HG03280 (cell line): ENCODE data around the gene SLC12A7.
"Not testable (repeated sequence)": the region's sequence is repeated elsewhere in the genome, so short reads cannot be mapped to it uniquely, and the experiment has no call there.

Source experiments
- ATAC-seq: cut with Tn5 transposase; IDR thresholded peaks from one replicate; pipeline ENCODE4 v1.9.1; 2021; ENCODE audit warnings: mild to moderate bottlenecking, moderate library complexity; ENCODE audit not compliant: unreplicated experiment

The SLC12A7 gene

DNA sequence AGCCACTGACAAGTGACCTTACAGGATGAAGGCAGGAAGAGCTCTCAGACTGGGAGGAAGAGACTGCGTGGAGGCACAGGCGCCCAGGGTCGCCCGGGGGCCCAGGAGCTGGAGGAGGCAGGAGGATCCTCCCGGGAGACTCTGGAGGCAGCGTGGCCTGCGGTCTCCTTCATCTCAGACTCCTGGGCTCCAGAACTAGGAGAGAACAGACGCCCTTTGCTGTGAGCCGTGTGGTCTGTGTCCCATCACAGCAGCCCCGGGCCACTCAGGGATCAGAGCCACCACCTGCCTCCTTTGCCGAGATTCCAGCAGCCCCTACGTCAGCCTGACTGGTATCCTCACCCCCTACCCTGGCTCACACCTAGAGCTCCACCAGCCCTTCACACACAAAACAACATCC lies 45.2 kb downstream of the SLC12A7 start:
- ATAC-seq: no peak

- no peak for ATAC-seq
These were observed 45.8 kb downstream of the SLC12A7 start for GRCh38 chr5:1065891-1066650.

GRCh38 chr5:1065143-1065750 lies 46.6 kb downstream of the SLC12A7 start:
- ATAC-seq: no peak

DNA sequence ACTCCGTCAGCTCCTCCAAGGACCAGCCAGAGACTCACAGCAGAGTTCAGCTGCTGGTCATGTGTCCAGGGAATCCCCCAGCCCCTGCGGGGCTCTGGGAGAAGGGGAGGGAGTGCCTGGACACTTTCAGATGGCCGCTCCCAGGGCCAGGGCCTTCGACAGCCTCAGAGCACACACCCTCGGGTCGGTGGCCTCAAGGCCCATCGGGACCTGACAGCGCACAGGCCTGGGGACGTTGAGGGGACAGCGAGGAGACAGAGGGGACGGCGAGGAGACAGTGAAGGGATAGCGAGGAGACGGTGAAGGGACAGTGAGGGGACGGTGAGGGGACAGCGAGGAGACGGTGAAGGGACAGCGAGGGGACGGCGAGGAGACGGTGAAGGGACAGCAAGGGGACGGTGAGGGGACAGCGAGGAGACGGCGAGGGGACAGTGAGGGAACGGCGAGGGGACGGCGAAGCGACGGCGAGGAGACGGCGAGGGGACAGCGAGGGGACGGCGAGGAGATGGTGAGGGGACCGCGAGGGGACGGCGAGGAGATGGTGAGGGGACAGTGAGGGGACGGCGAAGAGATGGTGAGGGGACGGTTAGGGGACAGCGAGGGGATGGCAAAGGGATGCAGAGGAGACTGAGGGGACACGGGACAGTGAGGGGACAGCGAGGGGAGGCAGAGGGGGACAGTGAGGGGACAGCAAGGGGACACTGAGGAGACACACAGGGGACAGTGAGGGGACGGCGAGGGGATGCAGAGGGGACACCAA lies 47.3 kb downstream of the SLC12A7 start:
- ATAC-seq: no peak

- no peak for ATAC-seq
These were observed 48.0 kb downstream of the SLC12A7 start for GRCh38 chr5:1063661-1064382.

- no peak for ATAC-seq
These were observed 48.9 kb downstream of the SLC12A7 start for GRCh38 chr5:1062761-1063568.

GRCh38 chr5:1061916-1062315 lies 49.9 kb downstream of the SLC12A7 start:
- ATAC-seq: no peak

GRCh38 chr5:1061292-1061691 lies 50.6 kb downstream of the SLC12A7 start:
- not testable (repeated sequence) for ATAC-seq

- ATAC-seq: no peak
These were observed 51.3 kb downstream of the SLC12A7 start for GRCh38 chr5:1060535-1060981.

GRCh38 chr5:1059884-1060263 lies 52.0 kb downstream of the SLC12A7 start:
- no peak for ATAC-seq

GRCh38 chr5:1058988-1059883 lies 52.6 kb downstream of the SLC12A7 start:
- no peak for ATAC-seq

DNA sequence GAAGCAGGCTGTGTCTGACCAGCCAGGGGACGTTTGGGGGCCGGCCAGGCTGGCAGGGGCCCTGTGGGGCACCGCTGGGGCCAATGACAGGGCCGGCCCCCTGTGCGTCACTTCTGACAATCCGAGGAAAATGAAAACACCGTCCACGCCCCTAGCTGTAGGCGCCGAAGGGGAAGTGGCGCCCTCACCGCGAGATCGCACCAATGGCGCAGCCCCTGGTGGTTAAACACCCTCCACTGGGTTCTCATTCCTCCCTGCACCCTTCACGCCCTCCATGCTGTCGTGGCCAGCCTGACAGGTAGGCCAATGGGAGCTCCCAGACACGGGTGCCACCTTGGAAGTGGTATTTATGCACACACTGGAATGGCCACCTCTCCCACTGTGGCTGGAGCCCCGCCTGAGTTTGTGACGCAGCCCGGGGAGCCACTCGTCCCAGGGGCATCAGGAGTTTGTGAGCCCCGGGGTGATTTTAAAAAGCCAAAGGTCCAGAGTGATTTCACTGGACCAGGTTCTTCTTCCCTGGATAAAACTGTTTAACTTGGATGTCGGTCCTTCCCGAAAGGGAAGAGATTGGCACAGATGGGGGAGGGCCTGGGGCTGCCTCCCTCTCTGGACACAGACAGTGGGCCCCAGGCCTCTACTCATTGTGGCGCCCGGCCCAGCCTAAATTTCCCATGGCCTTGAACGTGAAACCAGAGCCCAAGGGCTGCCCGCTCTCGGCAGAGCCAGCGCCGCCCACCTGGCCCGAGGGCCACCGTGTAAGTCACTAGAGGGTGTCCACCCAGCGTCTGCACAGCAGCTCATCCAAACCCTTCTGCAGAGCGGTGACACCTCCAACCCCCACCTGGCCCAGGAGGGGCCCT lies 53.5 kb downstream of the SLC12A7 start:
- ATAC-seq: no peak

- ATAC-seq: no peak
These were observed 54.3 kb downstream of the SLC12A7 start for GRCh38 chr5:1057485-1058082.

DNA sequence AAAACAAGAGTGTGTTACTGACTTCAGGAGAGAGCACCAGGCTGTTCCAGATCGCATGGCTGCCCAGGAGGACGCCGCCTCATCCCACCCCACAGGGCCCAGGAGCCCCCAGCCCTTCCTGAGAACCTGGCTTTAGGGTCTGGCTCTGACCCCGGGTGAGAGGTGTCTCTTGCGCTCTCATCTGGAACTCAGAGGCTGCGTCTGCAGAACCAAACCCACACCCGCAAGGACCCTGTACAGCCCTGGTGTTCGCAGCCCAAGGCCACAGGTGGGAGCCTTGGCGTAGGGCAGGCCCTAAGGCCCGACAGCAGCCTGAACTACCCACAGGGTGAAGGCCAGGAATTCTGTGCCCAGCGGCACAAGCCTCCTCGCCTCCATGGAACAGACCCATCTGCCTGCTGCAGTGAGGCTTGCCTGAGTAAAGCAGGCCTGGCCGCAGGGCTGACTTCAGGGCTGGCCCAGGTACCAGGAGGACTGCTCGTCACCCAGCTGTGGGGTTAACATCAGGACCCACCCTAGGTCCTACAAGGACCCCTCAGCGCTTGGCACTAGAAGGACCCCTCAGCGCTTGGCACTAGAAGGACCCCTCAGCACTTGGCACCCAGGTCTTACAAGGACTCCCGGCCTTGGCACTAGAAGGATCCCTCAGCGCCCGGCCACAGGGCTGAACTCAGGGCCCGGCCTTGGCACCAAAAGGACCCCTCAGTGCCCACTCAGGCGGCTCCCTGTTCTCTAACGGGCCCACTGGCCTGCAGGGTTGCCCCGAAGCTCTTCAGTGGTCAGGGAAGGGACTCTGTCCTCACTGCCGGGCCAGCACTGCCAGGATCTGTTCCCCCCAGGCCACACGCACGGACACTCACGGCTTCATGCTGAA lies 55.0 kb downstream of the SLC12A7 start:
- ATAC-seq: no peak

DNA sequence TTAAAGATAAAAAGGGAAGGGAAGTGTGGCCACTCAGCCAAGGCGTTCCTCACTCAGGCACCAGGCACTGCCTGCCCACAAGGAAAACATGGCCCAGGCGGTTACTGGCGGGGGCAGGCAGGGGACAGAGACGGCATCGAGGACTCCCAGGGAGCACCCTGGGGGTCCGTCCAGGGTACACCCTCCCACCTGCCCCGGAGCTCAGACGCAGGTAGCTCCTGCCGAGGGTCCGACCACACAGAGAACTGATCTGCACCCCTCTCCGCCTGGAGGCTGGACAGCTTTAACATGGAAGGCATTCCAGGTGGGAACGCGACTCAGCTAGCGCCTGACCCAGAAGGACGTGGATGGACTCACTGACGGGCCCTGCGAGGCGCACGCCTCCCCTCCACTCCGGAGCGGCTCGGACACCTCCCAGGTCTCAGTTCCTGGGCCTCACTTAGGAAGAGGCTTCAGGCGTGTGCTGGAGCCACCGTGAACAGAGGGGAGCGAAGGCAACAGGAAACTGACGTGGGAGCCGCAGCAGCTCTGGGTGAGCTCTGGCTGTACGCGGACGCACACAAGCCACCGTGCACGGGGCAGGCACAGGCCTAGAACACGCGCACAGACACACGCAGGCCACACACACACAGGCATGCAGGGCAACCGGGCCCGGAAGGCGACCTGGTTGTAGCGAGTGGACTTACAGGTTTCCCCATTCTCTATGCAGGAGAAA lies 55.8 kb downstream of the SLC12A7 start:
- no peak for ATAC-seq
